ENCODE data around the gene CD164. TPM values are rescaled to one million over a fixed set of nuclear protein-coding genes. Genes with fewer than 3 reads are reported as not detected.

CD164 gene
- total and polyA plus RNA-seq, 2 of the 4 experiments (the other 2 are of a cell fraction): 146 to 150 TPM

- no peak overlapping the region for H2BK120ac ChIP-seq (ENCODE audit: low read depth, low read length)
- H3K4me2 ChIP-seq (ENCODE audit: low read depth, low read length): no peak overlapping the region
- H3K4me3 ChIP-seq (ENCODE audit: insufficient read depth, low read depth, low read length): no peak overlapping the region
- dilution Hi-C loops (cut with HindIII; ENCODE audit: low sequenced_read_pairs, unreplicated experiment) (no loop called here), intact Hi-C loops (cut with micrococcal nuclease) (no loop called here), in situ Hi-C loops (cut with MboI; ENCODE audit: low sequenced_read_pairs) (no loop called here)
- no peaks in the 10 kb centered on the region for H3K27me3 ChIP-seq (ENCODE audit: control insufficient read depth, insufficient read depth, low read length)
- no peak overlapping the region for H3K4ac ChIP-seq (ENCODE audit: low read depth, low read length)
- H2BK20ac ChIP-seq (ENCODE audit: low read depth, low read length): no peak overlapping the region
- H3K9me1 ChIP-seq (ENCODE audit: insufficient read depth, low read length): no peaks in the 10 kb centered on the region; the same call in 1 of the 2 replicates
- no peak overlapping the region for H4K91ac ChIP-seq (ENCODE audit: insufficient read depth, low read depth, low read length)
- no peak overlapping the region for H2AFZ ChIP-seq (replicated peaks; ENCODE audit: low read length, poor library complexity)
- no peak overlapping the region for H4K8ac ChIP-seq (ENCODE audit: low read depth in 2 of 2, low read length in 2 of 2)
- peaks cover 4% of the 10 kb centered on the region; the same call in 1 of the 2 replicates for H3K4me1 ChIP-seq (ENCODE audit: control insufficient read depth, insufficient read depth, low read length)
- no peak overlapping the region for H3K56ac ChIP-seq (ENCODE audit: extremely low read depth, insufficient read depth, low read length)
- H3K14ac ChIP-seq (replicated peaks; ENCODE audit: low read depth, low read length): no peak overlapping the region
- WGBS, 2 experiments (ENCODE audit: extremely low coverage in 2 of 2, insufficient read length in 1 of 2): 57% methylated on average over 1 of the region's 4 CpGs; no CpG with 5 or more reads in 1 of the 2 experiments
- H3K9me3 ChIP-seq (ENCODE audit: control insufficient read depth, insufficient read depth, low read length): no peaks in the 10 kb centered on the region
- no peak overlapping the region for H3K27ac ChIP-seq (ENCODE audit: insufficient read depth, low read length)
- H2AK5ac ChIP-seq (ENCODE audit: low read depth, low read length): no peak overlapping the region
- CTCF ChIA-PET: no interaction called here
- H2BK5ac ChIP-seq (ENCODE audit: low read depth, low read length, poor library complexity, severe bottlenecking): no peak overlapping the region
- no peaks in the 10 kb centered on the region for H3K79me1 ChIP-seq (ENCODE audit: low read depth in 1 of 2, low read length in 2 of 2)
- BruUV-seq (replicated peaks): no TSS peak
- no peak overlapping the region for H3K23ac ChIP-seq (ENCODE audit: low read depth, low read length)
- H2BK15ac ChIP-seq (ENCODE audit: low read depth, low read length): no peak overlapping the region
- DNase-seq (no peak), ATAC-seq (ENCODE audit: low read depth) (no peak)
- POLR2A ChIA-PET (ENCODE audit: unreplicated experiment): no interaction called here
- no peak overlapping the region for H3K9ac ChIP-seq (ENCODE audit: low read depth, low read length)
- H4K20me1 ChIP-seq (ENCODE audit: insufficient read depth, low read length): no peaks in the 10 kb centered on the region
- H3K36me3 ChIP-seq (ENCODE audit: control insufficient read depth, insufficient read depth, low read length): no peaks in the 10 kb centered on the region
- TF ChIP-seq MXI1 (IDR thresholded peaks at IDR 0.05; ENCODE audit: borderline replicate concordance, low read depth, low read length): no peak
- no peak for TF ChIP-seq RFX5 (IDR thresholded peaks at IDR 0.05; ENCODE audit: low read depth, low read length)
- no peak for TF ChIP-seq RAD21 (IDR thresholded peaks at IDR 0.05; ENCODE audit: low read length)
- TF ChIP-seq BHLHE40 (IDR thresholded peaks at IDR 0.05; ENCODE audit: low read depth, low read length): no peak
- no peak for TF ChIP-seq NFE2L2 (IDR thresholded peaks at IDR 0.05; ENCODE audit: low read depth, low read length)
- TF ChIP-seq RCOR1 (IDR thresholded peaks at IDR 0.05; ENCODE audit: insufficient replicate concordance, low read length): no peak
- no peak for TF ChIP-seq CTCF (conservative IDR thresholded peaks at IDR 0.05; ENCODE audit: low read depth, low read length)
- no peak for TF ChIP-seq FOS (IDR thresholded peaks at IDR 0.05; ENCODE audit: low read depth, low read length)
- TF ChIP-seq MAZ (IDR thresholded peaks at IDR 0.05; ENCODE audit: borderline replicate concordance, low read depth, low read length): no peak
- no peak for TF ChIP-seq CHD1 (IDR thresholded peaks at IDR 0.05; ENCODE audit: low read depth, low read length)
- no peak for TF ChIP-seq ELK1 (IDR thresholded peaks at IDR 0.05; ENCODE audit: borderline replicate concordance, low read depth, low read length)
- no peak overlapping the region for H3K18ac ChIP-seq (ENCODE audit: low read depth, low read length)
- no peak overlapping the region for H4K5ac ChIP-seq (ENCODE audit: low read depth, low read length)
- no peak overlapping the region for H2AK9ac ChIP-seq (replicated peaks; ENCODE audit: low read depth, low read length, poor library complexity)
Observed at GRCh38 chr6:109345986-109346385, 36.3 kb downstream of the CD164 start.
